22Rv1 (cell line): ENCODE measurements around the gene WNK2.

Source experiments
- CTCF ChIP-seq: fragments of 450-650 bp; IDR thresholded peaks from 2 replicates; pipeline ENCODE4 v1.5.1; 2017; ENCODE audit warnings: mild to moderate bottlenecking
- ZFX ChIP-seq: fragments of 450-650 bp; IDR thresholded peaks from 2 replicates; pipeline ENCODE4 v1.6.1; 2017; ENCODE audit warnings: antibody characterized with exemption, borderline replicate concordance

GRCh38 chr9:93319992-93320500 is 136.1 kb downstream of the WNK2 start:
- TF ChIP-seq CTCF (no peak), ZFX (no peak)
